ENCODE data around the gene ALKBH3.

Gene ALKBH3

GRCh38 chr11:43880640-43881159 is at the start of gene ALKBH3:
TSS of gene ALKBH3 (plus strand) at chr11:43880831. CDS start at chr11:43882653, 1,822 bp downstream.
- peak; percentile 87 for DNase-seq

GRCh38 chr11:43830928-43831440 is 49.6 kb upstream of the ALKBH3 start:
- DNase-seq, result peak; percentile 23 to 71

- no peak for DNase-seq
Measured at GRCh38 chr11:43832536-43832935, 48.1 kb upstream of the ALKBH3 start.

GRCh38 chr11:43833657-43834073 is 47.0 kb upstream of the ALKBH3 start:
- DNase-seq, result no peak

- no peak for DNase-seq
Measured at GRCh38 chr11:43834286-43834685, 46.3 kb upstream of the ALKBH3 start.

- DNase-seq, result no peak
Measured at GRCh38 chr11:43835104-43835503, 45.5 kb upstream of the ALKBH3 start.

- DNase-seq, result no peak
Measured at GRCh38 chr11:43837879-43838278, 42.8 kb upstream of the ALKBH3 start.

GRCh38 chr11:43842021-43842420 is 38.6 kb upstream of the ALKBH3 start:
- DNase-seq, result no peak

GRCh38 chr11:43845816-43846215 is 34.8 kb upstream of the ALKBH3 start:
- DNase-seq, result no peak

GRCh38 chr11:43852057-43852636 is 28.5 kb upstream of the ALKBH3 start:
- DNase-seq, result peak; percentile 50 to 55

GRCh38 chr11:43853781-43854180 is 26.9 kb upstream of the ALKBH3 start:
- no peak for DNase-seq

GRCh38 chr11:43856993-43857392 is 23.6 kb upstream of the ALKBH3 start:
- no peak for DNase-seq

- no peak for DNase-seq
Measured at GRCh38 chr11:43861141-43861540, 19.5 kb upstream of the ALKBH3 start.

- DNase-seq, result no peak
Measured at GRCh38 chr11:43866520-43866919, 14.1 kb upstream of the ALKBH3 start.

- no peak for DNase-seq
Measured at GRCh38 chr11:43866969-43867368, 13.7 kb upstream of the ALKBH3 start.

- DNase-seq, result peak in 1 of 2 experiments; percentile 28
Measured at GRCh38 chr11:43868852-43869567, 11.6 kb upstream of the ALKBH3 start.

- no peak for DNase-seq
Measured at GRCh38 chr11:43871051-43871450, 9.6 kb upstream of the ALKBH3 start.

- DNase-seq, result no peak
Measured at GRCh38 chr11:43872995-43873394, 7.6 kb upstream of the ALKBH3 start.

- DNase-seq, result no peak
Measured at GRCh38 chr11:43874078-43874477, 6.6 kb upstream of the ALKBH3 start.

GRCh38 chr11:43874738-43875137 is 5.9 kb upstream of the ALKBH3 start:
- DNase-seq, result no peak

GRCh38 chr11:43879789-43880639 is 617 bp upstream of the ALKBH3 start:
- no peak for DNase-seq

- no peak for DNase-seq
Measured at GRCh38 chr11:43892851-43893250, 12.2 kb downstream of the ALKBH3 start.

GRCh38 chr11:43894546-43894945 is 13.9 kb downstream of the ALKBH3 start:
- DNase-seq, result no peak

All from stimulated activated CD4-positive, alpha-beta T cell treated with anti-CD3 and anti-CD28 coated beads, Interleukin-4, amount 100 ng/mL, for 4 hours (primary cell).